K562 (cell line): ENCODE measurements around the gene TCHP. TPM values are rescaled to one million over a fixed set of nuclear protein-coding genes. Genes with fewer than 3 reads are reported as not detected.

Experiments used
- ATAC-seq: fragments of 200-7000 bp; cut with Tn5 transposase; 3 replicates; pipeline ENCODE4 v1.9.1; 2020; ENCODE audit warnings: moderate library complexity
- BruUV-seq: library from RNA; stranded (reverse); fragments of 400-500 nt; replicated peaks from 2 replicates; lab custom pipeline; 2021; lab: Mats Ljungman, UMichigan
- CTCF ChIA-PET: fragments of 300-600 bp; formaldehyde crosslinking; extraction: SDS; loops from one replicate; lab custom pipeline; 2021; ENCODE audit warnings: low intra/inter-chr PET ratio; lab: Yijun Ruan, JAX
- POLR2A ChIA-PET: fragments of 300-600, 350-650 bp; sonication (Branson Sonifier 250); formaldehyde crosslinking; extraction: SDS; loops from one replicate; lab custom pipeline; 2021; ENCODE audit warnings: antibody characterized with exemption, inconsistent platforms; lab: Yijun Ruan, JAX
- DNase-seq, 4 experiments: peaks; one replicate each; pipeline versions ENCODE4 v3.0.0 to v3.0.0-alpha.2; 2011 to 2018; ENCODE audit warnings: low spot score in 3 of 4, mixed read lengths in 3 of 4; ENCODE audit errors: extremely low read depth in 1 of 4
- FAIRE-seq: peaks from 2 replicates; lab custom pipeline; 2011; peaks lifted over from hg19 to GRCh38; lab: Jason Lieb, UNC
- H2AFZ ChIP-seq: 2 replicates; pipeline ENCODE4 v1.6.0; 2011; ENCODE audit warnings: low read depth, low read length, control low read depth, inconsistent platforms
- H3K27ac ChIP-seq: fragments of 200-600 bp; 3 replicates; pipeline ENCODE4 v1.8.0; 2011; ENCODE audit warnings: low read depth, mild to moderate bottlenecking, control low read depth, inconsistent platforms, low read length, moderate library complexity, mixed read lengths; ENCODE audit errors: extremely low read depth
- H3K27me3 ChIP-seq, 2 experiments: fragments of 300-600 bp in 1 of 2; 2 replicates in 1 of 2; 3 replicates in 1 of 2; pipeline versions ENCODE4 v1.6.0 to v1.8.0; 2011; ENCODE audit warnings: inconsistent platforms in 2 of 2, low read length in 2 of 2, mild to moderate bottlenecking in 1 of 2, mixed read lengths in 1 of 2, moderate library complexity in 1 of 2; ENCODE audit not compliant: control insufficient read depth in 2 of 2, insufficient read depth in 2 of 2
- H3K36me3 ChIP-seq: fragments of 300-600 bp; 3 replicates; pipeline ENCODE4 v1.8.0; 2011; ENCODE audit warnings: mild to moderate bottlenecking, low read length, inconsistent platforms; ENCODE audit not compliant: control insufficient read depth, insufficient read depth
- H3K4me1 ChIP-seq, 2 experiments: fragments of 200-600 bp in 1 of 2; replicated peaks in 1 of 2; 2 replicates in 1 of 2; 3 replicates in 1 of 2; pipeline versions ENCODE4 v1.5.1 to v1.8.0; 2011; ENCODE audit warnings: inconsistent platforms in 2 of 2, low read length in 2 of 2, mild to moderate bottlenecking in 1 of 2, mixed read lengths in 1 of 2, moderate library complexity in 1 of 2; ENCODE audit not compliant: control insufficient read depth in 2 of 2, insufficient read depth in 2 of 2
- H3K4me2 ChIP-seq: 2 replicates; pipeline ENCODE4 v1.6.1; 2011; ENCODE audit warnings: low read length, control low read depth, inconsistent platforms, mixed read lengths; ENCODE audit not compliant: insufficient read depth
- H3K4me3 ChIP-seq: fragments of 200-600 bp; sonication (generic), shearing (Covaris generic); 2 replicates; pipeline ENCODE4 v1.5.1; 2016; ENCODE audit warnings: control low read depth, inconsistent platforms
- H3K79me2 ChIP-seq: fragments of 200-600 bp; 3 replicates; pipeline ENCODE4 v1.8.0; 2011; ENCODE audit warnings: low read length, inconsistent platforms; ENCODE audit not compliant: control insufficient read depth, insufficient read depth
- H3K9ac ChIP-seq, 2 experiments: 2 replicates each; pipeline versions ENCODE4 v1.6.0 to v1.6.1; 2011; ENCODE audit warnings: low read depth in 2 of 2, low read length in 2 of 2, control low read depth in 1 of 2, inconsistent platforms in 1 of 2, mild to moderate bottlenecking in 1 of 2, mixed read lengths in 1 of 2; ENCODE audit not compliant: insufficient read depth in 1 of 2
- H3K9me1 ChIP-seq: one replicate; pipeline ENCODE4 v1.6.0; 2011; ENCODE audit warnings: inconsistent platforms, mild to moderate bottlenecking, low read length, moderate library complexity; ENCODE audit not compliant: control insufficient read depth, insufficient read depth
- H3K9me3 ChIP-seq: replicated peaks from 2 replicates; pipeline ENCODE4 v1.5.1; 2011; ENCODE audit warnings: low read depth, low read length, inconsistent platforms; ENCODE audit not compliant: control insufficient read depth, insufficient read depth
- H4K20me1 ChIP-seq: replicated peaks from 2 replicates; pipeline ENCODE4 v1.6.1; 2011; ENCODE audit warnings: low read length, inconsistent platforms, mixed read lengths; ENCODE audit not compliant: control insufficient read depth, insufficient read depth
- CBX1 ChIP-seq: sonication (generic); IDR thresholded peaks from 2 replicates; pipeline ENCODE4 v1.6.1; 2016; ENCODE audit warnings: antibody characterized with exemption, low read depth, mild to moderate bottlenecking
- FOXO4 ChIP-seq: fragments of 450-650 bp; formaldehyde crosslinking; IDR thresholded peaks from 2 replicates; pipeline ENCODE4 v1.4.0; 2020; ENCODE audit warnings: mild to moderate bottlenecking, moderate library complexity
- MEIS2 ChIP-seq: fragments of 450-650 bp; IDR thresholded peaks from 2 replicates; pipeline ENCODE4 v1.6.1; 2014; ENCODE audit warnings: mild to moderate bottlenecking; ENCODE audit not compliant: partially characterized antibody
- PML ChIP-seq: IDR thresholded peaks from 2 replicates; pipeline ENCODE4 v1.6.1; 2012; ENCODE audit warnings: low read length, inconsistent platforms
- WGBS: fragments of 100-300 bp; shearing (Covaris generic); methylation state at CpG from one replicate; pipeline ENCODE4 v1.1.6; 2016; ENCODE audit warnings: low coverage, mixed read lengths; ENCODE audit not compliant: insufficient coverage; ENCODE audit errors: missing lambda C conversion rate; 5-methylcytosine and 5-hydroxymethylcytosine counted together
- in situ Hi-C: fragments of 300-500 bp; cut with MboI; formaldehyde crosslinking; loops from 4 replicates; pipeline ENCODE4 v1.15.0; 2018; ENCODE audit warnings: inconsistent platforms, mixed read lengths
- intact Hi-C: fragments of 100-400 bp; cut with micrococcal nuclease; formaldehyde crosslinking; loops from 2 replicates; pipeline ENCODE4 v1.14.2; 2022
- polyA plus RNA-seq, 8 experiments: library from polyadenylated mRNA; depleted of rRNA in 4 of 8; stranded (reverse) in 5 of 8; unstranded in 3 of 8; fragments of >200 nt; fragmentation: Nextera tagmentation in 2 of 8; fragmentation: Illumina TruSeq in 1 of 8; extraction: Ambion mirVana in 2 of 8; extraction: Trizol in 1 of 8; gene quantifications; 2 replicates each; pipeline versions ENCODE4 v1.2.1 to v1.2.3, GENCODE V29; 2011 to 2014; ENCODE audit warnings: inconsistent platforms in 1 of 8, missing spikeins in 1 of 8
- total RNA-seq, 7 experiments: library from RNA; depleted of rRNA in 6 of 7; stranded (reverse); fragments of >200 nt in 6 of 7; fragmentation: Illumina TruSeq in 2 of 7; extraction: Trizol in 2 of 7; gene quantifications; 2 replicates each; pipeline versions ENCODE4 v1.2.1 to v1.2.3, GENCODE V29; 2011 to 2021; ENCODE audit warnings: low replicate concordance in 1 of 7

The TCHP gene
- total and polyA plus RNA-seq, 9 of the 15 experiments (the other 6 are each of a cell fraction or from before 2014, with no cell fraction given): 3.4 to 30.4 (median 19.7) TPM

- ChIA-PET CTCF (no interaction called here), POLR2A (interaction anchor here (0.6 to 0.7 kb wide), 2 partner anchors 29 to 1259 kb away, joined by 3 read pairs; no protein-coding TSS in a partner anchor)
- no peak overlapping the region for H2AFZ ChIP-seq
- FAIRE-seq (no peak), ATAC-seq (no peak), DNase-seq (no peak)
- H3K79me2 ChIP-seq: no peaks in the 10 kb centered on the region
- in situ Hi-C loops: no loop called here
- H3K9me3 ChIP-seq: no peaks in the 10 kb centered on the region
- WGBS: 91% methylated on average over 24 of the region's 26 CpGs
- H3K4me3 ChIP-seq: no peak overlapping the region
- BruUV-seq: no TSS peak
- H3K4me1 ChIP-seq: peaks cover 0 to 3% of the 10 kb centered on the region in 2 experiments; a peak in 1 of 5 replicates
- no peak for TF ChIP-seq CBX1
- no peak for TF ChIP-seq MEIS2
- TF ChIP-seq PML: no peak
- no peak for TF ChIP-seq FOXO4
- no peak overlapping the region for H3K4me2 ChIP-seq
- 0 out of 2 replicates have a peak, but pooled peaks cover 3% of the 10 kb centered on the region for H4K20me1 ChIP-seq
- peaks cover 81% of the 10 kb centered on the region; the same call in 2 of the 3 replicates for H3K36me3 ChIP-seq
- no peak overlapping the region for H3K27ac ChIP-seq
- no peak overlapping the region; a peak in 1 of 4 replicates for H3K9ac ChIP-seq
- no peaks in the 10 kb centered on the region for H3K9me1 ChIP-seq
- intact Hi-C loops: no loop called here
- no peaks in the 10 kb centered on the region for H3K27me3 ChIP-seq
Measured at GRCh38 chr12:109915171-109916040, 15.3 kb downstream of the TCHP start.
